Bone marrow (tissue), 2 donors: ENCODE results near the gene ARHGEF40.

Experiments
- DNase-seq, 2 donors: peaks; one replicate each; lab custom pipeline; 2025; lab: John Stamatoyannopoulos, UW

The ARHGEF40 gene

GRCh38 chr14:21083565-21084325, 13.6 kb downstream of the ARHGEF40 start:
- DNase-seq, result no peak

DNA sequence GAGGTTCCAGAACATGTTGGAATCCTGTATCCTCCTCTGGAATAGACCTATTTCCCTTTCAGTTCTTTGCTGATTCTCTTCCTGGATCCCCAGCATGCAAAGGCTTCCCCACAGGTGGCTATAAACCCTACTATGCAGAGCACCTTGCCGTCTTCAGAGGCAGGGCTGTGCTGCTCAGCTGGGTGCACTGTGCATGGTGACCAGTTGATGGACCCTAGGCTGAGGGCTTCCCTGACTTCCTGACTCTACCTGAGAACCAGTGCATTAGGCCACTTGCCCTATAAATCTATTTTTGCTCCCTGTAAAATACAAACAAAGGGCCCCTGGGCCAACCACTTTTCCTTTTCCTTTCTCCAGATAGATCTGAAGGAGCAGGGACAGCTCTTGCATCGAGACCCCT, 14.3 kb downstream of the ARHGEF40 start:
- no peak for DNase-seq

GRCh38 chr14:21084998-21085853, 15.1 kb downstream of the ARHGEF40 start:
- DNase-seq, result no peak

- DNase-seq, result no peak
Observed at GRCh38 chr14:21086908-21087293, 16.8 kb downstream of the ARHGEF40 start.

GRCh38 chr14:21087294-21088091, 17.4 kb downstream of the ARHGEF40 start:
- peak in 1 of 2 donors; percentile 92 for DNase-seq

GRCh38 chr14:21088687-21089086, 18.6 kb downstream of the ARHGEF40 start:
- DNase-seq, result no peak

- no peak for DNase-seq
Observed at GRCh38 chr14:21089271-21089670, 19.2 kb downstream of the ARHGEF40 start.

DNA sequence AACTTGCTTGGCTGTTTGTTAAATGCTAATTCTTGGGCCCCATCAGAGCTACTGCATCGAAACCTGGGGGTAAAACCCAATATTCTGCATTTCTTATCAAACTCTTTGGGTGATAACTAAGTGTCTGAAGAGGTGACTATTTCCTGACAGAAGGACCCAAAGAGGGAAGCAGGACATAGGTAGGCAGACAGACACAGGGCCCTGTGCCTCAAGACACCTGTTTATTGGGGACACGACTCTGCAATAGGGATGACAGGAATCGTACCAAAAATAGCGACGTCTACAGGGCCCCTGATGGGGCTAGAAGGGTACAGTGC, 19.7 kb downstream of the ARHGEF40 start:
- DNase-seq, result no peak

DNA sequence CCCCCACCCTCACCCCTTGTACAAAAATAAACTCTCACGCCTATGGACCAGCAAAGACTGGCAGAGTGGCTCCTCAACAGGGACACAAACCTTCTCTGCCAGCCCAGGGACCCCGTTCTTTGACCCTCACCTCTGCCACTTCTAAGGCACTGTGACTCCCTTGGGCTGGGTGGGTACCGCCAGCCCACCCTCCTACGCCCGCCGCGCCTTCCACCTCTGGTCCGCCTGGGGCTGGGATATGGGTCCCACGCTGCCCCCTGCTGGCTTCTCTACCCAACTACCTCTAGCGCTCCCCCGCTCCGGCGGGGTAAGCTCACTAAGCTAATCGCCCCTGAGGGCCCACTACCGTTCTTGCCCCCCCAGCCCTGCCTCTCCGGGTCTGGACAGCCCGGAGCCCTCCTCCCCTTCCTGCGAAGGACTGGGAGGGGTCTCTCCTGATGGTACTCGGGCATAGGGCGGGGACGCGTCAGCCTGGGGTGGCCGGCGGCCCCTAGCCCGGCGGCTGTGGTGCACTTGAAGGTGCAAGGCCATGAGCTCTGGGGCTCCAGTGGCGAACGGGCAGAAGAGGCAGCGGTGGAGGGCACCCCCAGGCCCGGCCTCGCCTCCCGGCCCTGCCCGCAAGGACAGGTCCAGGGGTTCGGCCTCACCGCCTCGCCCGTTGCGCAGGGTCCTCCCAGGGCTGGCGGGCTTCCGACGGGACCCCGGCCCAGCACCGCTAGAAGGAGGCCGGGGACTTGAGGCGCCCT, 20.3 kb downstream of the ARHGEF40 start:
- DNase-seq, result no peak

DNA sequence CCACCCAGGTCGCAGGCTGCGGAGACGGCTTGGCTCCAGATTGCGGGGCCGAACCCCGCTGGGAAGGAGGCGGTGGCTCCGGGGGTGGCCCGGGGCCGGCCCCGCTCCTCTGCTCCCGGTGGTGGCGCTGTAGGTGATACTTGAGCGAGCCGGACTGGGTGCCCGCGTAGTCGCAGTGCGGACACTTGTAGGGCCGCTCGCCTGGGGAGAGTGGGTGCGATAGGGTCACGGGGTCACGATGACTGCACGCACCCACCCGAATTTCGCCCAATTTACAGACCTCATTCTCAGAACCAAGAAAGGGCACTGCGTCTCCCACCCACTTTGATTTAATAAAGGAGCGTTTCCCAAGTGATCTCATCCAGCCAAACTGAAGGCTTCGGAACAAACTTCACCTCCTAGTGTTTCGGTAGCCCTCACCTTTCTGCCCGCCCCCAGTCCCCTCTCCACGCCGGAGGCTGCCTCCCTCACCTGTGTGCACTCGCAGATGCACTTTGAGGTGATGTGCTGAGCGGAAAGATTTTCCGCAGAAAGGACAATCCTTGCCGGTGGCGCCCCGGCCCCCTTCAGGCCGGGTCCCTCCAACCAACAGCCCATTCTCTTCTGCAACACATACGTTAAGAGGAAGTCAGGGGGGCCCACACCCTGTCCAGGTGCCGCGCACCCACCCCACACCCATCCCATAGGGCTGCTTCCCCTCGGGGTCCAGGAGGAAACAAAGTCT, 21.0 kb downstream of the ARHGEF40 start:
- DNase-seq, result no peak

DNA sequence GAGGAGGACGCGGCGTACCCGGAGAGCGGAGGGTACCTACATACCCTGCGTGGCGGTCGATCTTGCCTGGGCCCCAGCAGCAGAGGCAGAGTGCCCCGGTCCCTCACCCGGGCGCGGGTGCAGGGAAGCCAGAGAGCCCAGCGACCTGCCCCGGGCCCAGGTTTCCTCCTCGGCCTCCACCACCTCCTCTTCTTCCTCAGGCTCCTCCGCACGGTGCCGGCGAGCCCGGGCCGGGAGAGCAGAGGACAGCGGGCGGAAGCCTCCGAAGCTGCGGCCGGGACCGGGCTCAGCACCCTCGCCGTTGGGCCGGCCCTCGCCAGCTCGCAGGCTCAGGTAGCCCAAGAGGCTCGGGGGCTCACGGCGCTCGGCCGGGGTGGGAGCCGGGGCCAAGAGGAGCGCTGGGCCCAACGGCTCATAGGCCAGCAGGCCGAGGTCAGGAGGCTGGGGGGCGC, 21.7 kb downstream of the ARHGEF40 start:
- DNase-seq, result no peak

- DNase-seq, result peak; percentile 63 to 82
Observed at GRCh38 chr14:21092273-21093011, 22.3 kb downstream of the ARHGEF40 start.

DNA sequence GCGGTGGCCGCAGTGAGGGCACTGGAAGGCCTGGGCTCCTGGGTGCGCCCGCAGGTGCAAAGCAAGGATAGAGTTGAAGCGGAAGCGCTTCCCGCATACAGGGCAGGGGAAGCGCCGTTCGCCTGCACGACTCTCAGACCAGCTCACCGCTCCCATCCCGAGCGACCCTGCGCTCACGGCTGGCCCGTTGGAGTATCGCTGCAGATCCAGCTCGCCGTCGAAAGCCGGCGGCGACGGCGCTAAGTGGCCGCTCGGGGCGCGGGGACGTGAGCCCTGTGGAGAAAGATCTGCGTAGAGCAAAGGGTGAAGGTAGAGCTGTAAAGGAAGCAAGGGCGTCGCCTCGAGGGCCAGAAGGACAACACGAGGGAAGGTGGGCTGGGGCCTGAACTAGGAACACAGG, 22.9 kb downstream of the ARHGEF40 start:
- no peak for DNase-seq

DNA sequence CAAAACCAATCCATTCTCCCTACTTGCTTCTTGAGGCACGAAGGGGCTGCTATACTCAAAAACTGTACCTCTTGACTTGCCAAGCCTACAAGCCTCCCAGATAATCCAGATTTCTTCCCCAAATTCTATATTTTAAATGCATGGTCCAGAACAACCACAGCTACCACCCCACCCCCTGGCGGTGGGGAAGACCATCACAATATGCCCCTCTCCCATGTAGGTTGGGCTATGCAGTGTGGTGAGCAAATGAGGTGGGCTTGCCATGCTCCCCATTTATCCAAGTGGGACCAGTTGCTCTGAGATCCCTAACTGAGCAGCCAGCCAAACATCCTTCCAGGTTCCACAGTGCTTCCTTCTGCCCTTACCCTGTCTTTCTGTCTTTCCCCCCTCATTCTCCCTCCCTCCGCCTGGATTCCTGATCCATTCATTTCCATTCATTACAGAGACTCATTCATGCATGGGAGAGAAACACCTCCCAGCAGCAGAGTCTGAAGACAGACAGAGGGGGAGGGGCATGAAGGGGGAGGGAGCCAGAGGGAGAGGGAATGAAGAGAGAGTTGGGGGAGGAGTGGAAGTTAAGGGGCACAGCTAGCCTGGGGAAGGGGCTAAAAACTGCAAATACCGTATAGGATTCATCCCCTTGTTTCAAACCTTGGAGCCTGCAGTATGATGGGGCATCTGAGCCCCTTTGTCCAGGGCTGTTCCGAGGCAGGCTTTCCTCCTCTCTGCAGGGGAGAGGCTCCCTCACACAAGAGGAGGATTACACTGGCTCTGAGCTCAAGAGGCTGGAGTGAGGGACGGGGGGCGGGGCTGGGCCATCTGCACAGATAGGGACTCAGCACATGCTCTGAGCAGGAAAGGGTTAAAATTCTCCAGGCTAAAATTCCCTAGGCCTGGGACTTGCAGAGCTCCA, 23.9 kb downstream of the ARHGEF40 start:
- DNase-seq, result no peak

DNA sequence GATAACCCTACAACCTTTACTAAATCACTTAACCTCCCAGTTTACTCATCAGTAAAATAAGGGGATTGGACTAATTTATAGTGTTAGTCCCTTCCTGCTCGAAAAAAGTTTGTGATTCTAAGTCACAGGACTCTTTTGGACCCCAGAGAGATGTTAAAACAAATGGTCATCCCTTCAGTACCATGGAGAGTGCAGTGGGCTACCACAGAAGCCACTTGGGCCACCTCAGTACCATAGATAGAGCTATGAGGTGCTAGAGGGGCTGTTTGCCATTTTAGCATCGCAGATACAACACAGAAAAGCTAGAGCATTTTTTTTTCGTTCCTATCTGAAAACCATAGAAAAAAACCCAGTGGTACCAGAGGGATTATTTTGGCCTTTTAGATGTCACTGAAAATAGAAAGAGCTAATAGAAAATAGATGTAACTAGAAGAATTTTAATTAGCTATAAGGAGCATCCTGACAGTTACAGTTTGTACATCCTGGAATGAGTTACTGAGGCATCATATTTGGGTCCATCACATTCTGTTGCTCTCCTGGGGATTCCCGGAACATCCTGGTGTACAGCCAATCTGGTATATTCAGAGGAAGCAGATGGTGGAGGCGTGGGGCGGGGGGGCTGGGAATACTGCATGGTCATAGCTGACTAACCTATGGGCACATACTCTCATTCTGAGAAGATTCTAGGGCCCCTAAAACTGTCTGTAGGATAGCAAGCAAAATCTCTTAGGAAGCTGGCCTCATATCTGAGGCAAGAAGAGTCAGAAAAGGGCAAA, 25.5 kb downstream of the ARHGEF40 start:
- no peak for DNase-seq

DNA sequence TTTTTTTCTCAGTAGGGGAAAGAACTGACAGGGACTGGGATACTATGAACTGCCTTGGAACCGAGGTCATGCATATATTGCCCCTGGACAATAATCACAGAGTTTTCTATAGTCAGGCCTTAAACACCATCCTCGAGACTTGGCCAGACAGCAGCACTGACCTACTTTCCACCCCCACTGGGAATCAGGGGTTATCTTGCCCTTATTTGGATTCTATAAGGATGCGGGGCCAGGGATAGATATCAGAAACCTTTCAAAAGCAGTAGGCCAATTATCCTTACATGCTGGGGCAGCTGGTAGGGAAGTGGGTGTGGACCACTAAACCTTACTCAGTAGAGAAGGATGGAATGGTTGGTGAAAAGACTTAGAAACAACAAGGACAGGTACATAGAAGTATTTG, 26.3 kb downstream of the ARHGEF40 start:
- no peak for DNase-seq

- DNase-seq, result no peak
Observed at GRCh38 chr14:21096978-21097635, 27.0 kb downstream of the ARHGEF40 start.

DNA sequence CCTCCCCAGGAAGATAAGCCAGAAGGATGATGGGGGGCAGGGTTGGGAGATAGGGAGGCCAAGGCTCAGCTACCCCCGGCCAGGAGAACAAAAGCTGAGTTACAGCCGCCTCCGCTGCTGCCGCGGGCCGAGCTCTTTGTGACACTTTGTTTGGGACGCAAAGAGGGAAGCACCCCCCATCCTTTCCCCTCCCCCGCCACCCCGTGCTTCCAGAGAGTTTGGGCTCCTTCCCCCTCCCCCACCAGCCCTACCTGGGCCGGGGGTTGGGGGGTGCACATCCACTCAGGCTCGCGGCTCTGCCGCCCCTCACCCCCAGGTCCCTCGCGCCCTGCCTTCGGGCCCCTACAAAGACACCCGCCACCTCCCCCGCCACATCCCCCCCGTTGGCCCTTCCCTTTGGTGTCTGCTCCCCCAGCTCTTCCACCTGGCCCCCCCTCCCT, 27.6 kb downstream of the ARHGEF40 start:
- no peak for DNase-seq
